Lung (tissue), 16 donors: ENCODE results near the gene LCP2. TPM values are rescaled to one million over a fixed set of nuclear protein-coding genes. Genes with fewer than 3 reads are reported as not detected.

Experiments
- ATAC-seq: fragments of 200-7000 bp; cut with Tn5 transposase; one replicate; pipeline ENCODE4 v1.9.1; 2020; ENCODE audit warnings: moderate number of reproducible peaks; ENCODE audit not compliant: insufficient read depth, low FRiP score
- DNase-seq, 3 donors: peaks; one replicate each; pipeline ENCODE4 v3.0.0-alpha.2; 2013 to 2017
- H3K27ac ChIP-seq, 2 donors: one replicate each; pipeline ENCODE4 v1.5.1; 2013; ENCODE audit warnings: mild to moderate bottlenecking in 2 of 2, moderate library complexity in 2 of 2, control low read depth in 1 of 2, inconsistent platforms in 1 of 2, low read depth in 1 of 2, low read length in 1 of 2
- H3K27me3 ChIP-seq, 3 donors: one replicate each; pipeline ENCODE4 v1.5.1; 2013; ENCODE audit warnings: low read length in 2 of 3; ENCODE audit not compliant: control insufficient read depth in 3 of 3, insufficient read depth in 3 of 3
- H3K36me3 ChIP-seq, 4 donors: one replicate each; pipeline ENCODE4 v1.5.1; 2013; ENCODE audit warnings: low read length in 4 of 4, mild to moderate bottlenecking in 1 of 4, moderate library complexity in 1 of 4; ENCODE audit not compliant: control insufficient read depth in 4 of 4, insufficient read depth in 4 of 4
- H3K4me1 ChIP-seq, 5 donors: one replicate each; pipeline ENCODE4 v1.5.1; 2013; ENCODE audit warnings: low read length in 5 of 5, mild to moderate bottlenecking in 2 of 5, moderate library complexity in 1 of 5; ENCODE audit not compliant: control insufficient read depth in 5 of 5, insufficient read depth in 5 of 5
- H3K4me3 ChIP-seq: one replicate; pipeline ENCODE4 v1.5.1; 2013; ENCODE audit warnings: mild to moderate bottlenecking, control low read depth, moderate library complexity
- H3K9ac ChIP-seq, 2 donors: one replicate each; pipeline ENCODE4 v1.5.1; 2013; ENCODE audit warnings: low read length in 2 of 2, control low read depth in 1 of 2; ENCODE audit not compliant: insufficient read depth in 1 of 2
- H3K9me3 ChIP-seq, 4 donors: one replicate each; pipeline ENCODE4 v1.5.1; 2013; ENCODE audit warnings: low read length in 3 of 4, mild to moderate bottlenecking in 1 of 4, moderate library complexity in 1 of 4; ENCODE audit not compliant: control insufficient read depth in 4 of 4, insufficient read depth in 3 of 4
- whole genome bisulfite sequencing, 2 donors: extraction: QIAGEN DNeasy Blood & Tissue Kit; methylation state at CpG; one replicate each; pipeline ENCODE4 v1.1.7; 2013; 5-methylcytosine and 5-hydroxymethylcytosine counted together
- long read RNA-seq, 5 donors: transcript quantifications; one replicate each; lab custom pipeline, GENCODE V29; 2026
- polyA plus RNA-seq, 2 donors: library from polyadenylated mRNA; stranded (reverse); fragments of 200-250 nt; gene quantifications; one replicate each; pipeline ENCODE4 v1.2.1, GENCODE V29; 2013
- total RNA-seq, 2 donors: library from RNA; depleted of rRNA in 1 of 2; stranded (reverse); fragments of >200 nt in 1 of 2; gene quantifications; one replicate each; pipeline ENCODE4 v1.2.1, GENCODE V29; 2014 to 2021
- TF ChIP-seq, protein P1 (sequence below): IDR thresholded peaks from 2 replicates; pipeline ENCODE4 v1.5.1; 2012; ENCODE audit warnings: mild to moderate bottlenecking; ENCODE audit errors: control extremely low read depth, extremely low read depth
- donor health status: control.
- donor health status: control.
- donor health status: Bipolar disorder and iron deficiency.
- donor health status: healthy.
- donor health status: DM: yes; HTN: yes; CAD: no.

LCP2 gene
- 10 to 100 TPM; 39.1 to 73.0 TPM for total RNA-seq
- polyA plus RNA-seq = 100 to 1,000 TPM in 1 of 2 donors, 10 to 100 TPM in 1; 15.6 to 127 TPM
- long read RNA-seq, donor 1 = 0 reads
- long read RNA-seq, donor 2 = 0 reads
- long read RNA-seq, donor 3, partial matches to known transcripts = 0 of 1 reads
- long read RNA-seq, donor 3, other reads (novel, unspliced or antisense) = 0 of 1 reads
- long read RNA-seq, donor 4 = 0 reads
- long read RNA-seq, donor 5 = 0 reads

DNA sequence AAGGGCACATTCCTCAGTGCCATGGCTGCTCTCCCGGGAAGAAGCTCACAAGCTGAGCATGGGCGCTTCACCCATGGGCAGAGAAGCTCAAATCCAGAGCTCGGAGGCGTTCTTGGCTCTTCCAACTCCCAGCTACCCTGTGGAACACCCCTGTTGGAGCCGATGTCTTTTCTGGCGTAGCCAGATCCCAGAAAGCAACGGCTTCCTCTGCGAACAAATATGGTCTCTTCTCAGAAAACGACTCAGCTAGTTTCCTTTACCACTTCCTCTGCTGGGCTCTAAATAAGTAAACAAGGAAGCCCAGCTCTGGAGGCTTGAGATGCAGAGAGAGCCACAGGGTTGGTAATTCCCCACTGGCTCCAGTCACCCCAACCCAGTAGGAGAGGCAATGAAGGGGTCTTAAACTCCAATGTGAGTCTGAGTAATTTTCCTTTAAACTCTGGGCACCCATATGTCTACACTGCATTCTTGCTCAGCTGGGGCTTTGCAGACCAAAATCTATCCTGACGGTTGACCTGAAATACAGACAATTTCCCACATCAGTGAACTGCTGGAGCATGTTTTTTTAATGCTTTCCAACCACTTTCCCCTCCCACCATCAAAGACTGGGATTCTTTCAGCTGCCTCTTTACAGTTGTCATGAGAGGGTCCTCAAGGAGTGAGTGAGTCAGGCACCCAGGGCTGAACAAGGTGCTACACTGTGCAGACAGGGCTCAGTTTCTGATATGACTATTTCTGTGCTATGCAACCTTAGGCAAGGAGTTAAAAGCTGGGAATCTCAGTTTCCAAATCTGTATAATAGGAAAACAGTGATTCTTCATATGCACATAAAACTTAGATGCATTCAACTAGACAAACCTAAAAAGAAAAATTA lies at the start of gene LCP2:
LCP2 (minus strand) TSS at position 189 of the 874 bp plus-strand sequence; CDS start at position 23, 166 bp downstream.
- 18 to 30% methylated on average over 10 of the region's 10 CpGs for WGBS, 2 donors
- no peak within 1 kb of the TSS for H3K9ac ChIP-seq
- H3K4me3 ChIP-seq = peak within 1 kb of the TSS; percentile 61
- DNase-seq = no peak
- TF ChIP-seq, protein P1, sequence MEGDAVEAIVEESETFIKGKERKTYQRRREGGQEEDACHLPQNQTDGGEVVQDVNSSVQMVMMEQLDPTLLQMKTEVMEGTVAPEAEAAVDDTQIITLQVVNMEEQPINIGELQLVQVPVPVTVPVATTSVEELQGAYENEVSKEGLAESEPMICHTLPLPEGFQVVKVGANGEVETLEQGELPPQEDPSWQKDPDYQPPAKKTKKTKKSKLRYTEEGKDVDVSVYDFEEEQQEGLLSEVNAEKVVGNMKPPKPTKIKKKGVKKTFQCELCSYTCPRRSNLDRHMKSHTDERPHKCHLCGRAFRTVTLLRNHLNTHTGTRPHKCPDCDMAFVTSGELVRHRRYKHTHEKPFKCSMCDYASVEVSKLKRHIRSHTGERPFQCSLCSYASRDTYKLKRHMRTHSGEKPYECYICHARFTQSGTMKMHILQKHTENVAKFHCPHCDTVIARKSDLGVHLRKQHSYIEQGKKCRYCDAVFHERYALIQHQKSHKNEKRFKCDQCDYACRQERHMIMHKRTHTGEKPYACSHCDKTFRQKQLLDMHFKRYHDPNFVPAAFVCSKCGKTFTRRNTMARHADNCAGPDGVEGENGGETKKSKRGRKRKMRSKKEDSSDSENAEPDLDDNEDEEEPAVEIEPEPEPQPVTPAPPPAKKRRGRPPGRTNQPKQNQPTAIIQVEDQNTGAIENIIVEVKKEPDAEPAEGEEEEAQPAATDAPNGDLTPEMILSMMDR = no peak
- H3K27ac ChIP-seq = peak within 1 kb of the TSS; percentile 28 to 97
- ATAC-seq = peak; percentile 38
- H3K9me3 ChIP-seq = no peaks in the 10 kb centered on the region
- H3K4me1 ChIP-seq = peaks cover 0 to 11% (median 1%) of the 10 kb centered on the region in 5 donors
- H3K27me3 ChIP-seq = peaks cover 0 to 17% (median 2%) of the 10 kb centered on the region in 3 donors
- H3K36me3 ChIP-seq = no peaks in the 10 kb centered on the region

DNA sequence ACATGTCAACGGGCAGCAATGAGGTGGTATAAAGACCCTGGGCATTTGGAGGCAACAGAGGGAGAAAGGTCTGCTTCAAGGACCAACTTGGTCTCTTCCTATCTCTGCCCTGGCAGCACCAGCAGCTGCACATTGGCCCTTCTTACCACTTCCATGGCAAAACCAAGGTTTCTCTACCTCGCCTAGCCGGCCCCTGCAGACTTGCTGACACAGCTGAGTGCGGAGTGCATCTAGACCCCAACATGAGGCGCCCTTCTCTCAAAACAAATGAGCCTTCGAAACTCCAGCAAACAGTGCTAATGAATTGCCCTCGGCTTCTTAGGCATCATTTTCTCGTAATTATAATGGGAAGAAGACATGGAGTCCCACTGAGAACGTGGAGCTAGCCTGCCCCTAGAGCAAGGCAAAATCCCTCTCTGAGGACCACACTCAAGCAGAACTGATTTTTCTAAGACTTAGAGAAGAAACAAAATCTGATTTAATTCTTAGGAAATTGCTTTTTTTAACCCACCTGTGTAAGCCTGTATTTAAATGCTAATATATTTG lies 49.5 kb upstream of the LCP2 start:
- H3K9ac ChIP-seq = no peak overlapping the region
- WGBS, 2 donors = 94 to 95% methylated on average over 9 of the region's 9 CpGs
- ATAC-seq = no peak
- H3K27ac ChIP-seq = no peak overlapping the region
- H3K4me1 ChIP-seq = peaks cover 0 to 1% (median 0%) of the 10 kb centered on the region in 5 donors
- peaks cover 0 to 1% (median 0%) of the 10 kb centered on the region in 4 donors for H3K9me3 ChIP-seq
- TF ChIP-seq, protein P1 = no peak
- H3K27me3 ChIP-seq = peaks cover 0 to 16% (median 3%) of the 10 kb centered on the region in 3 donors
- no peak for DNase-seq
- no peak overlapping the region for H3K4me3 ChIP-seq
- H3K36me3 ChIP-seq = no peaks in the 10 kb centered on the region

DNA sequence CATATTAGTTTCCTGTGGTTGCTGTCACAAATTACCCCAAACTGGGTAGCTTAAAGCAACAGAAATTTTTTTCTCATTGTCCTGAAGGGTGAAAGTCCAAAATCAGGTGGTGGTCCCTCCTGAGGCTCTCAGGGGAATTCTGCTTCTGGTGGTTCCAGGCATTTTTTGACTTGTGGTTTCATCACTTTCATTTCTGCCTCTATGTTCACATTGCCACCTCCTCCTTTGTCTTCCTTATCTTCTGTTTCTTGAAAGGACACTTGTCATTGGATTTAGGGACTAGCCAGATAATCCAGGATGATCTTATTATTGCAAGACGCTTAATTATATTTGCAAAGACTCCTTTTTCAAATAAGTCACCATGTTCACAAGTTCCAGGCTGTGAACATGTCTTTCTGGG lies 48.4 kb upstream of the LCP2 start:
- Histone ChIP-seq H3K4me1 (peaks cover 0 to 4% (median 0%) of the 10 kb centered on the region in 5 donors), H3K9ac (no peak overlapping the region), H3K4me3 (no peak overlapping the region), H3K36me3 (no peaks in the 10 kb centered on the region), H3K27ac (no peak overlapping the region), H3K9me3 (peaks cover 0 to 1% (median 0%) of the 10 kb centered on the region in 4 donors), H3K27me3 (peaks cover 0 to 16% (median 0%) of the 10 kb centered on the region in 3 donors)
- TF ChIP-seq, protein P1 = no peak
- DNase-seq (no peak), ATAC-seq (no peak)
- 92 to 96% methylated on average over 1 of the region's 1 CpG for WGBS, 2 donors
